Body of pancreas (tissue), 4 donors: ENCODE results near the gene SETD1B.

ENCODE experiments used
- CTCF ChIP-seq, 7 experiments: fragments of 450-650 bp in 4 of 7; fragments of 200-600 bp in 3 of 7; sonication (generic) in 3 of 7; IDR thresholded peaks; one replicate each; pipeline ENCODE4 v1.5.1; 2016 to 2019; ENCODE audit warnings: antibody characterized with exemption in 7 of 7
- POLR2A ChIP-seq, 3 donors: fragments of 450-650 bp; IDR thresholded peaks; one replicate each; pipeline ENCODE4 v1.6.1; 2016; ENCODE audit warnings: antibody characterized with exemption in 3 of 3, mild to moderate bottlenecking in 2 of 3

- TF ChIP-seq CTCF (IDR thresholded peaks at IDR 0.05) (no peak), POLR2A (IDR thresholded peaks at IDR 0.05) (no peak)
Observed at GRCh38 chr12:121779422-121779895, 24.4 kb upstream of the SETD1B start.
